Central memory CD4-positive, alpha-beta T cell (primary cell): ENCODE measurements around the gene OR1F1.
"Not testable (repeated sequence)": the region's sequence is repeated elsewhere in the genome, so short reads cannot be mapped to it uniquely, and the experiment has no call there.

Source experiments
- DNase-seq: peaks from one replicate; pipeline ENCODE4 v3.0.0; 2022

OR1F1 gene

DNA sequence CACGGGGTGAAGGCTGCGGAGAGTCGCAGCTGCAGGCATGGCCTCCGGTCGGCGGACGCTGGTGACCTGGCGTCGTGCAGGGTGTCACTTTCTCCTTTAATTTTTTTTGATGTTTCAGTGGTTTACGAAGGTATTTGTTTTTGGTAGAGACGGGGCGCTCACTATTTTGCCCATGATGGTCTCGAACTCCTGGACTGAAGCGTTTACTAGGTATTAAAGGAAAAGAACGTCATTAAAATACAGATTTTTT lies 36.1 kb upstream of the OR1F1 start:
- peak; percentile 40 for DNase-seq

DNA sequence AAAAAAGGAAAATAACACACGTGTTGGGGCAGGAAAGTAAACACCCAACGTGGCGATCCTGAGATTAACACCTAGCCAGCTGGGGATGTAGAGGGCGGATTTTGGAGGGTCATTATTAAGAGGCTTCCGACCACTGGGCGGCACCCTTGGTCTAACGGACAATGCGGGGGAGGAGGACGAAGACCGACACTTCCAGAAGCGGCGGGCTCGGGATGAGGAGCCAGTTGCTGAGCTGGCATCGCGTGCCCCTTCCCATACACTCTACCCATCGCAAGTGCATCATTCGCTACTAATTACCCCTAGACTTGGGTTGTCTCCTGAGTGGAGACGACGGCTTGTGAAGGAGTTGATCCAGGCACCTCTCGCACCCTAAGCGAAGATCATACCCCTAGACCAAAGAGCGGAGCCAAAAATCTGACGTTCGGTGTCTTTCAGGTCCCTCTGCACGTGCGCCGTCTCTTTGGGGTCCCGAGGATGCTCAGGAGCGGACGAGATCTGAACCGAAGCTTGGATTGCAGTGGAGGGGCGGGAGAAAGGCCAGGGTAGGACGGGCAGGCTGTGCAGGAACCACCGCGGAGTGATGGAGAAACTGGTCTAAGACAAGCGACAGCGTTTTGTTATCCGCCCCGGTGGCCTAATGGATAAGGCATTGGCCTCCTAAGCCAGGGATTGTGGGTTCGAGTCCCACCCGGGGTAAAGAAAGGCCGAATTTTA lies 35.6 kb upstream of the OR1F1 start:
- peak; percentile 66 for DNase-seq

GRCh38 chr16:3152991-3153368 lies 35.0 kb upstream of the OR1F1 start:
- DNase-seq: no peak

- no peak for DNase-seq
These were observed 32.8 kb upstream of the OR1F1 start for GRCh38 chr16:3155181-3155580.

DNA sequence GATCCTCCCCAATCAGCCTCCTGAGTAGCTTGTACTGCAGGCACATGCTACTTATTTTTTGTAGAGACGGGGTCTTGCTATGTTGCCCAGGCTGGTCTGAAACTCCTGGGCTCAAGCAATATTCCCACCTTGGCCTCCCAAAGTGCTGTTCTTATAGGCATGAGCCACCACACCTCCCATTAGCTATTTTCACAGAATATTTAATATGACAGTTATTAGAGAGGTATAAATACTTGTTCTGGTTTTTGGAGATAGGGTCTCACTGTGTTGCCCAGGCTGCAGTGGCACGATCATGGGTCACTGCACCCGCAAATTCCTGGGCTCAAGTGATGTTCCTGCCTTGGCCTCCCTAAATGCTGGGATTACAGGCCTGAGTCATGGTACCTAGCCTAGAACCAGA lies 32.0 kb upstream of the OR1F1 start:
- no peak for DNase-seq

DNA sequence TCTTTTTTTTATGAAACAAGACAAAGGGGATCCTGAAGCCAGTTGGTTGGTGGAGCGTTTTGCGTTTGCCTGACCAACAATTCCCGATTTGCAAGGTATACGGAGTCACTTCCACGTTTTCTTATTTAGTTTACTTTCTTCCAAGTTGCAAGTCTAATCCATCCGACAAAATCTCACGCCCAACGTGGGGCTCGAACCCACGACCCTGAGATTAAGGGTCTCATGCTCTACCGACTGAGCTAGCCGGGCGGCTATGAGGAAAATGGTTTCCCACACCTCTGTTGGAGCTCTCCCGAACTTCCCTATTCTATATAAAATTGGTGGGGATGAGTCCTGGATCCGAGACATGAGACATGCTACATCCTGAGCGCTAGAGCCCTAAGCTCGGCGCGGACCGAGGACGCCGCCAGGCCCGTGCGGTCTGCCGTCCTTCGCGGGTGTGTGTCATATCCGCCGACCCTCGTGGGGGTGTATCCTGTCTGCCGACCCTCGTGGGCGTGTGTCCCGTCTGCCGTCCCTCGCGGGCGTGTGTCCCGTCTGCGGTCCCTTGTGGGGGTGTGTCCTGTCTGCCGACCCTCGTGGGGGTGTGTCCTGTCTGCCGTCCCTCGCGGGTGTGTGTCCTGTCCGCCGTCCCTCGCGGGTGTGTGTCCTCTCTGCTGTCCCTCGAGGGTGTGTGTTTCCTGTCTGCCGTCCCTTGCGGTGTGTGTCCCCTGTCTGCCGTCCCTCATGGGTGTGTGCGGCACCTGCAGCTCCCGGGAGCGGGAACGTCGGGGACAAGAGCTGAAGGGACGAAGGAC lies 30.6 kb upstream of the OR1F1 start:
- peak; percentile 48 for DNase-seq

GRCh38 chr16:3158026-3158509 lies 29.9 kb upstream of the OR1F1 start:
- no peak for DNase-seq

DNA sequence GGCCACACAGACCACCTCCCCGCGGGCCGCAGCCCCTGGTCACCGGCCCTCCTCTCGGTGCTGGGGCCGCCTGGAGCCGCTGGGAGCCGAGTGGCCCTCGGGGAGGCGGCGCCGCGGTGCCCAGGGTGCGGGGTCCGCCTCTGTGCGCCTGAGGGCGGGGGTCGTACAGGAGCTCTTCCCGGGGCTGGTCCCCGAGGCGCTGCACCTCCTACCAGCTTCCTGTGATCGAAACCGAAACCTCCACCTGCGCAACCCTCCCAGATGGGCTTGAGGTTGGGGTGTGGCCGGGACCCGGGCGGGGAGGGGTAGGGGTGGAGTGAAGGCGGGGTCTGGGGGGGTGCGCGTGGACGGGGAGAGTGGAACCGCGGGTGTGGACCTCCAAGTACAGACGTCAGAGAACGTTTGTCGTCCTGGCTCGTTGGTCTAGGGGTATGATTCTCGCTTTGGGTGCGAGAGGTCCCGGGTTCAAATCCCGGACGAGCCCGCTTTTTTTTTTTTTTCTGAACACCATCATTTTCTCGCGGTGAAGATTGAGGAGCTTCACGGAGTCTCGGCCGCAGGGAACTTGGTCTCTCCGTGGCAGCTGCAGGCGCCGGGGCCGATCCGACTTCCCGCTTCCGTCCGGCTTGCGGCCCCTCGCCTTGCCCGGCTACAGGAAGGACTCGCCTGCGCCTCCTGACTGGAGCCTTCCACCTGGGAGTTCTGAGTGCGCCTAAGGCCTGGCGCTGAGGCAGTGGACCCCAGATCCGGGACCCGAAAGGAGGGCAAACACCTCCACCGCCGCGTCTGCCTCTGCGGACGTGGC lies 29.3 kb upstream of the OR1F1 start:
- peak; percentile 94 for DNase-seq

GRCh38 chr16:3161235-3162018 lies 26.6 kb upstream of the OR1F1 start:
- no peak for DNase-seq

DNA sequence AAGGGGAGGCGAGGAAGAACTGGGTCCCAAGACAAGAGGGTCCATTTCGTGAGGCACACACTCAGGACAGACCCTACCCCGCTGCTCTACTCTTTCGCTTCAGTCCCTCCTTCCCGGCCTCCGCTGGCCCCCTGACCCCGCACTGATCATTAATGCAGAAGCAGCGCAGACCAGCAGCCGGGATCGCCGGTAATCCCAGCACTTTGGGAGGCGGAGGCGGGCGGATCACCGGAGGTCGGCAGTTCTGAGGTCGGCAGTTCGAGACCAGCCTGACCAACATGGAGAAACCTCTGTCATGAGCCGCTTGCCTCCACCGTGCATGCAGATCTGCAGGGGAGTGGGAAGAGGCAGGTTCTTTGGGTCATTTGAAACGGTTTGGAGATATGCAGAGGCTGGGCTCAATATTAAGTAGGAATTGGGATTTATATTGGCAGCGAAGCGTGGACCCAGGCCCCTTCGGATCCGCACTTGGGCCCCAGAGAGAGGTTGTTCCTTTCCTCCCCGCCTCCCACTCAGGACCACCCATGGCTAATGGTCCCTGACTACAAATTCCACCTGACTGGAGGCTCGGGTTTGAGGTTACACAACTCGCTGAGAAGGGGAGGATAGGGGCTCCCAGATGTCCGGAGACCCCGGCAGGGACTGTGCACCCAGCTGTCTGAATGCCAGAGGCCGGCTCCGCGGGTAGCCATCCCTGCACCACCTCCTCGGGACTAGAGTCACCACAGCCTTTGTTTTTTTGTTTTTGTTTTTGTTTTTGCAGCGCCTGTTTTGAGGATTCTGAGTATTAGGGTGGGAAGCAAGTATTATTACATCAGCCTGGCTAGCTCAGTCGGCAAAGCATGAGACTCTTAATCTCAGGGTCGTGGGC lies 23.6 kb upstream of the OR1F1 start:
- DNase-seq: no peak

GRCh38 chr16:3165111-3165822 lies 22.7 kb upstream of the OR1F1 start:
- DNase-seq: no peak

DNA sequence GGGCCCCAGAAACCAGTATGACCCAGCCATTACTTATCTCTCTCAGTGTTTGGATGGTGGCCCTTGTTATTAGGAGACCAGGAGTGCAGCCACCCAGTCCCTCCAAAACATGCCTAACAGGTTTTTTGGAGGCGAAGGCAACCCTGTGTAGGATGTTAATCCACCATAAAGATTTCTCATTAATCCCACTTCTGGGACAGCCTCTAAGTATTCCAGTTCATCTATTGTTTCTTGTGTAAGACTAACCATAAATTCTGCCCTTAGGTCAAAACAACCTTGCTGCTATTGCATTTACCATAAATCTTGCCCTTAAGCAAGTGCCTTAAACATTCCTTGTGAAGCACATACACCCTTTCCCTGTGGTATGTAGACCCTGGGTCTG lies 21.5 kb upstream of the OR1F1 start:
- no peak for DNase-seq

- DNase-seq: not testable (repeated sequence)
These were observed 19.3 kb upstream of the OR1F1 start for GRCh38 chr16:3168729-3169128.

DNA sequence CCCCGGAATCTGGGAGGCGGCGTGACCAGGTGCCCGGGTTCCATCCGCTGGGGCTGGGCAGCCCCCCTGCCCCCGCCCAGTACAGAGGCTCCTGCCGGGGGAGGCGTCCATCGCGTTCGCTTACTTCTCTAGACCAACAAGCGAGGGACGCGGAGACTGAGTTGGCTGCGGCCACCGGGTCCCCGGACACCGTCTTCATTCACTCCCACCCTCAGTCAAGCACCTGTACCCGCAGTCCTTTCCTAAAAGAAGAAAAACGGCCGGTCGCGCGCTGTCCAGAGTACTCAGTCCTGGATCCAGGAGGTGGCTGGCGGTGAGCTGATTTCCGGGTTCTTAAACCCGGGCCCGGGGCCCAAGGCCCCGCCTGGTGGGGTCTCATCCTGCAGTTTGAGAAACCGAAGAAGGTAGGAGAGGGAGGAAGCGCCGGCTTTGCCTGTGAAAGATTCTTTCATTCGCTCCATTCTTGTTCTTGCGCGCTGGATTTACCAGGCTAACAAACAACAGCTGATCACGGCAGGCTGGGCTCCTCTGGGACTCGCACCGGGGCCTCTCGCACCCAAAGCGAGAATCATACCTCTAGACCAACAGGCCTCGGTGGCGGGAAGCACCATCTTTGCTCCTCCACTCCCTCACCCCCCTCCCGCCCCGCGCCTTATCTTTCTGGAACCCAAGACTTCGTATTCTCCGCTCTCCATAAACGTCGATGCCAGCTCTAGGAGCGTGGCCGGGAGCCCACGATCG lies 17.4 kb upstream of the OR1F1 start:
- DNase-seq: no peak

DNA sequence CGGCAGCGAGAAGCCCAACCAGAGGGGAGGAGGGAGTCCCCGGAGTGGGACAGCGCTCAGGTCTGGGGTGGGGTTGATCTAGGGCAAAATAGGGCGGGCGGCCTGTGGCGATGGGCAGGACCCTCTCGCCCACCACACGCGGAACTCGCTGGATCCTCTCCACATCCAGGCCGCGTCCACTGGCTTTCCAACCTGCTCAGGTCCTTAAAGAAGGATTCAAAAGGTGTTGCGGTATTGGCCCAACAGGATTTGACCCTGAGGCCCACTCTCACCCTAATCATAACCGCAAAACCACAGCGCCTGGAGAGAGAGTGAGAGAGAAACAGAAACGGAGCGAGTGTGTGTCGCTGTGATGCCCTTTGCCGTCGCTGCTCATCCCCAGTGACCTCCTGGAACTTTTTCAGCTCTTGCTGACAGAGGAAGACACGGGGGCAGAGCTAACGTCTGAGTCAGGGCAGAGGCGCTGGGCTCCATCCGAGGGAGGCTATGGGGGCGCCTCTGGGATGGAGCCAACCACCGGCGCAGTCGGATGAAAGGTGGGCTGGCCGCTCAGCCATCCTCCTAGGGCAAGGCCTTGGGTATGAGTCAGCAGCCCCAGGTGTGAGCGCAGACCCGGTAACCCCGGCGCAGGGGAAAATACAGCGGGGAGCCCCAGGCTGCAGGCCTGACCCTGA lies 16.7 kb upstream of the OR1F1 start:
- DNase-seq: peak; percentile 38

- DNase-seq: peak; percentile 26
These were observed 16.0 kb upstream of the OR1F1 start for GRCh38 chr16:3171855-3172593.

DNA sequence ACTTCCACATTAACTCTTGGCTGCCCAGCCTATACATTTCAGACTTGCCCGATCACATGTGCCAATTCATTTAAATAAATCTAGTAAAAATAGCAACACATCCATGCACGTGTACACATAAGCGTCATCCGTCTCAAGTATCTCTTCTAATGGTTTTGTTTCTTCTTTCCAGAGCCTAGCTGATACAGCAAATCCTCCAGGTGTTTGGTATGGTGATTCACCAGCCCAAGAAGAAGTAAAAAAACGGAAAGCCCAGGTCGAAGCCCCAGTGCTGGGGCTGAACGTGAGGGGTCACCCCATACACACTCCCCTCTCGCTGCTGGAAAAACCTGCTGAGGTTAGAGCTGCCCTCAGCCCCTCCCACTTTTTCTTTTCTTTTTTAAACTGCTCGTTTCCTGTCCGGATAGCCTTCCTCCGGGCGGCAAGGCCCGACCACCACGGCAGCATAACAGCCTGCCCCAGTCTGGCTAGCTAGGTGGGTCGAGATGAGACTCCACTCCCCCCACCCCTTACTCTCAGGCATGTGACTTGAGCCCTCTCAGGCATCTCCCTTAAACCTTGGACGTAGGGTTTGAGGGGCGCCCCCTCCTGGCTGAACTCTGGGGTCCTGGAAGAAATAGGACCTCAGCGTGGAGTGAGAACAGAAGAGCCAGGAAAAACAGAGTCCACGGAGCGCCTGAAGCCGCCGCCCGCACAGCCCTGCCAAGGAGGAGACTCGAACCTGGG lies 13.9 kb upstream of the OR1F1 start:
- no peak for DNase-seq

DNA sequence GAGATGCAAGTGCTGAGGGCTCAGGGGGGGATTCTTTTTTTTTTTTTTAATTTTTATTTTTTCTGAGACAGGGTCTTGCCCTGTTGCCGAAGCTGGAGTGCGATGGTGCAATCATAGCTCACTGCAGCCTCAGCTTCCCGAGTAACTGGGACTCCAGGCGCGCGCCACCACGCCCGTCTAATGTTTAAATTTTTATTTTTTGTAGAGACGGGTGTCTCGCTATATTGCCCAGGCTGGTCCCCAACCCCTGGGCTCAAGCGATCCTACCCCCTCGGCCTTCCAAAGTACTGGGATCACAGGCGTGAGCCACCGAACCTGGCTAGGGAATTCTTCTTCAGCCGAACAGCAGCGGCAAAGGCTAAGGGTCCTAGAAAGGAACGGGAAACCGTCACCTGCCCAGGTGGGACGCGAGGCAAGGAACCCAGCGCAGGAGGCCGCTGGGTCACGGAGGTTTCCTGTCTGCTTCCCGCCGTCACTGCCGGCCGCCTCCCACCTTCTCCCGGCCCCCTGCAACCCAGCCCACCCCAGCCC lies 13.3 kb upstream of the OR1F1 start:
- DNase-seq: no peak
